ENCODE results near the gene SMCP.

Gene SMCP

GRCh38 chr1:152880316-152880715 is 2.2 kb downstream of the SMCP start:
- no peak overlapping the region for H3K4me3 ChIP-seq (ENCODE audit: low read length)
- no peak overlapping the region for H3K27ac ChIP-seq (ENCODE audit: low read length)
- H2AFZ ChIP-seq (ENCODE audit: low read depth, low read length) = no peak overlapping the region
- no peaks in the 10 kb centered on the region for H3K9me3 ChIP-seq (ENCODE audit: insufficient read depth, low read length)
- H3K9ac ChIP-seq (ENCODE audit: low read length) = no peak overlapping the region
- H3K4me1 ChIP-seq (ENCODE audit: low read length) = peaks cover 9% of the 10 kb centered on the region
- no peaks in the 10 kb centered on the region for H3K79me2 ChIP-seq (ENCODE audit: low read length)
- no peaks in the 10 kb centered on the region for H4K20me1 ChIP-seq (ENCODE audit: insufficient read depth, low read length)
- no peak overlapping the region for H3K4me2 ChIP-seq (ENCODE audit: low read length)
- H3K27me3 ChIP-seq (ENCODE audit: low read depth, low read length) = peaks cover 32% of the 10 kb centered on the region
- no peaks in the 10 kb centered on the region for H3K36me3 ChIP-seq (replicated peaks; ENCODE audit: low read depth, low read length)
- no peak for TF ChIP-seq EZH2phosphoT487 (IDR thresholded peaks at IDR 0.05; ENCODE audit: low read depth)
- TF ChIP-seq CTCF (IDR thresholded peaks at IDR 0.05; ENCODE audit: low read depth, low read length) = no peak

- Histone ChIP-seq H3K4me1 (ENCODE audit: low read length) (peaks cover 9% of the 10 kb centered on the region), H3K36me3 (replicated peaks; ENCODE audit: low read depth, low read length) (no peaks in the 10 kb centered on the region), H3K4me2 (ENCODE audit: low read length) (no peak overlapping the region), H4K20me1 (ENCODE audit: insufficient read depth, low read length) (no peaks in the 10 kb centered on the region), H3K27me3 (ENCODE audit: low read depth, low read length) (peaks cover 31% of the 10 kb centered on the region), H3K9me3 (ENCODE audit: insufficient read depth, low read length) (no peaks in the 10 kb centered on the region), H2AFZ (ENCODE audit: low read depth, low read length) (no peak overlapping the region), H3K27ac (ENCODE audit: low read length) (no peak overlapping the region), H3K9ac (ENCODE audit: low read length) (no peak overlapping the region), H3K4me3 (ENCODE audit: low read length) (no peak overlapping the region), H3K79me2 (ENCODE audit: low read length) (no peaks in the 10 kb centered on the region)
- TF ChIP-seq EZH2phosphoT487 (IDR thresholded peaks at IDR 0.05; ENCODE audit: low read depth) (no peak), CTCF (IDR thresholded peaks at IDR 0.05; ENCODE audit: low read depth, low read length) (no peak)
These were observed 2.8 kb downstream of the SMCP start for GRCh38 chr1:152880907-152881306.

- H4K20me1 ChIP-seq (ENCODE audit: insufficient read depth, low read length) = no peaks in the 10 kb centered on the region
- no peak overlapping the region for H3K9ac ChIP-seq (ENCODE audit: low read length)
- H2AFZ ChIP-seq (ENCODE audit: low read depth, low read length) = no peak overlapping the region
- H3K4me1 ChIP-seq (ENCODE audit: low read length) = peaks cover 9% of the 10 kb centered on the region
- no peaks in the 10 kb centered on the region for H3K36me3 ChIP-seq (replicated peaks; ENCODE audit: low read depth, low read length)
- no peaks in the 10 kb centered on the region for H3K9me3 ChIP-seq (ENCODE audit: insufficient read depth, low read length)
- H3K27me3 ChIP-seq (ENCODE audit: low read depth, low read length) = peaks cover 35% of the 10 kb centered on the region
- no peak overlapping the region for H3K27ac ChIP-seq (ENCODE audit: low read length)
- no peaks in the 10 kb centered on the region for H3K79me2 ChIP-seq (ENCODE audit: low read length)
- no peak overlapping the region for H3K4me3 ChIP-seq (ENCODE audit: low read length)
- TF ChIP-seq EZH2phosphoT487 (IDR thresholded peaks at IDR 0.05; ENCODE audit: low read depth) (no peak), CTCF (IDR thresholded peaks at IDR 0.05; ENCODE audit: low read depth, low read length) (no peak)
- no peak overlapping the region for H3K4me2 ChIP-seq (ENCODE audit: low read length)
These were observed 6.0 kb downstream of the SMCP start for GRCh38 chr1:152884085-152884484.

- no peak overlapping the region for H3K4me2 ChIP-seq (ENCODE audit: low read length)
- TF ChIP-seq EZH2phosphoT487 (IDR thresholded peaks at IDR 0.05; ENCODE audit: low read depth) (no peak), CTCF (IDR thresholded peaks at IDR 0.05; ENCODE audit: low read depth, low read length) (no peak)
- no peaks in the 10 kb centered on the region for H3K36me3 ChIP-seq (replicated peaks; ENCODE audit: low read depth, low read length)
- H3K4me1 ChIP-seq (ENCODE audit: low read length) = peaks cover 9% of the 10 kb centered on the region
- H3K27me3 ChIP-seq (ENCODE audit: low read depth, low read length) = peaks cover 40% of the 10 kb centered on the region
- no peak overlapping the region for H3K27ac ChIP-seq (ENCODE audit: low read length)
- no peak overlapping the region for H2AFZ ChIP-seq (ENCODE audit: low read depth, low read length)
- H3K9ac ChIP-seq (ENCODE audit: low read length) = no peak overlapping the region
- H3K4me3 ChIP-seq (ENCODE audit: low read length) = no peak overlapping the region
- no peaks in the 10 kb centered on the region for H3K79me2 ChIP-seq (ENCODE audit: low read length)
- H4K20me1 ChIP-seq (ENCODE audit: insufficient read depth, low read length) = no peaks in the 10 kb centered on the region
- no peaks in the 10 kb centered on the region for H3K9me3 ChIP-seq (ENCODE audit: insufficient read depth, low read length)
These were observed 6.4 kb downstream of the SMCP start for GRCh38 chr1:152884506-152884905.
